IMR-90 (cell line): ENCODE results near the gene STAT1.

Experiments
- BHLHE40 ChIP-seq: fragments of 150-350 bp; IDR thresholded peaks from 2 replicates; pipeline ENCODE4 v1.6.1; 2016; ENCODE audit warnings: mild to moderate bottlenecking, low read depth, low read length
- CEBPB ChIP-seq: IDR thresholded peaks from 2 replicates; pipeline ENCODE4 v1.6.1; 2012; ENCODE audit warnings: low read depth, low read length, improper control_type of control experiment
- CTCF ChIP-seq: conservative IDR thresholded peaks from 2 replicates; pipeline ENCODE4 v1.5.1; 2012; ENCODE audit warnings: mild to moderate bottlenecking, low read depth, low read length, improper control_type of control experiment
- FOS ChIP-seq: fragments of 150-350 bp; IDR thresholded peaks from 2 replicates; pipeline ENCODE4 v1.6.1; 2016; ENCODE audit warnings: low read depth, low read length
- MAZ ChIP-seq: IDR thresholded peaks from 2 replicates; pipeline ENCODE4 v1.6.1; 2012; ENCODE audit warnings: low read depth, mild to moderate bottlenecking, low read length, improper control_type of control experiment, moderate library complexity, borderline replicate concordance
- POLR2A ChIP-seq: IDR thresholded peaks from 2 replicates; pipeline ENCODE4 v1.6.1; 2012; ENCODE audit warnings: mild to moderate bottlenecking, low read depth, low read length
- RCOR1 ChIP-seq: IDR thresholded peaks from 2 replicates; pipeline ENCODE4 v1.6.1; 2012; ENCODE audit warnings: mild to moderate bottlenecking, low read length, improper control_type of control experiment; ENCODE audit not compliant: insufficient replicate concordance
- RFX5 ChIP-seq: IDR thresholded peaks from 2 replicates; pipeline ENCODE4 v1.8.0; 2012; ENCODE audit warnings: low read depth, mild to moderate bottlenecking, low read length, moderate library complexity
- SMC3 ChIP-seq: fragments of 150-350 bp; IDR thresholded peaks from 2 replicates; pipeline ENCODE4 v1.6.1; 2016; ENCODE audit warnings: low read depth, mild to moderate bottlenecking, antibody characterized with exemption, low read length, moderate library complexity
- TF ChIP-seq, protein P1 (sequence below): fragments of 150-350 bp; IDR thresholded peaks from 2 replicates; pipeline ENCODE4 v1.6.1; 2017; ENCODE audit warnings: mild to moderate bottlenecking, antibody characterized with exemption, low read length, low read depth

GRCh38 chr2:191041418-191042161 lies 27.6 kb upstream of the STAT1 start:
- TF ChIP-seq CTCF (no peak), POLR2A (no peak), MAZ (no peak), RCOR1 (no peak), CEBPB (no peak), BHLHE40 (no peak), RFX5 (no peak), SMC3 (no peak), FOS (no peak)
- TF ChIP-seq, protein P1, sequence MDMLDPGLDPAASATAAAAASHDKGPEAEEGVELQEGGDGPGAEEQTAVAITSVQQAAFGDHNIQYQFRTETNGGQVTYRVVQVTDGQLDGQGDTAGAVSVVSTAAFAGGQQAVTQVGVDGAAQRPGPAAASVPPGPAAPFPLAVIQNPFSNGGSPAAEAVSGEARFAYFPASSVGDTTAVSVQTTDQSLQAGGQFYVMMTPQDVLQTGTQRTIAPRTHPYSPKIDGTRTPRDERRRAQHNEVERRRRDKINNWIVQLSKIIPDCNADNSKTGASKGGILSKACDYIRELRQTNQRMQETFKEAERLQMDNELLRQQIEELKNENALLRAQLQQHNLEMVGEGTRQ = no peak
